Progenitor cell of endocrine pancreas (in vitro differentiated cells): ENCODE data around the gene M6PR. TPM values are rescaled to one million over a fixed set of nuclear protein-coding genes. Genes with fewer than 3 reads are reported as not detected.
"Not testable (repeated sequence)": the region's sequence is repeated elsewhere in the genome, so short reads cannot be mapped to it uniquely, and the experiment has no call there.

Experiments used
- DNase-seq: peaks from one replicate; pipeline ENCODE4 v3.0.0; 2021; ENCODE audit warnings: low spot score; ENCODE audit not compliant: unreplicated experiment
- H3K27ac Mint-ChIP-seq: 2 replicates; pipeline ENCODE4 v1.8.0; 2021; ENCODE audit warnings: mild to moderate bottlenecking, moderate library complexity, mixed read lengths
- H3K27me3 Mint-ChIP-seq: 2 replicates; pipeline ENCODE4 v1.8.0; 2021; ENCODE audit warnings: mixed read lengths
- H3K36me3 Mint-ChIP-seq: 2 replicates; pipeline ENCODE4 v1.8.0; 2022; ENCODE audit warnings: mixed read lengths; ENCODE audit not compliant: insufficient read depth
- H3K4me1 Mint-ChIP-seq: 2 replicates; pipeline ENCODE4 v1.8.0; 2021; ENCODE audit warnings: low read depth, mixed read lengths
- H3K4me3 Mint-ChIP-seq: 2 replicates; pipeline ENCODE4 v1.8.0; 2021; ENCODE audit warnings: low read depth, mild to moderate bottlenecking, moderate library complexity, mixed read lengths
- H3K9me3 Mint-ChIP-seq: 2 replicates; pipeline ENCODE4 v1.8.0; 2021; ENCODE audit warnings: low read depth, mixed read lengths
- total RNA-seq: library from RNA; stranded (reverse); gene quantifications from 2 replicates; pipeline ENCODE4 v1.2.1, GENCODE V29; 2021
- TF ChIP-seq, protein P1 (sequence below): fragments of 200-600 bp; sonication (generic); IDR thresholded peaks from one replicate; pipeline ENCODE4 v1.5.0; 2021; ENCODE audit warnings: antibody characterized with exemption, mild to moderate bottlenecking; ENCODE audit not compliant: unreplicated experiment

M6PR gene
- total RNA-seq, 1 donor from 2014 or later = 189 TPM

- no peak for DNase-seq
- H3K4me1 Mint-ChIP-seq = peaks cover 15% of the 10 kb centered on the region
- H3K4me3 Mint-ChIP-seq = no peak overlapping the region
- H3K36me3 Mint-ChIP-seq = no peaks in the 10 kb centered on the region
- H3K27me3 Mint-ChIP-seq = no peaks in the 10 kb centered on the region
- H3K9me3 Mint-ChIP-seq = no peaks in the 10 kb centered on the region
- H3K27ac Mint-ChIP-seq = no peak overlapping the region
- TF ChIP-seq, protein P1, sequence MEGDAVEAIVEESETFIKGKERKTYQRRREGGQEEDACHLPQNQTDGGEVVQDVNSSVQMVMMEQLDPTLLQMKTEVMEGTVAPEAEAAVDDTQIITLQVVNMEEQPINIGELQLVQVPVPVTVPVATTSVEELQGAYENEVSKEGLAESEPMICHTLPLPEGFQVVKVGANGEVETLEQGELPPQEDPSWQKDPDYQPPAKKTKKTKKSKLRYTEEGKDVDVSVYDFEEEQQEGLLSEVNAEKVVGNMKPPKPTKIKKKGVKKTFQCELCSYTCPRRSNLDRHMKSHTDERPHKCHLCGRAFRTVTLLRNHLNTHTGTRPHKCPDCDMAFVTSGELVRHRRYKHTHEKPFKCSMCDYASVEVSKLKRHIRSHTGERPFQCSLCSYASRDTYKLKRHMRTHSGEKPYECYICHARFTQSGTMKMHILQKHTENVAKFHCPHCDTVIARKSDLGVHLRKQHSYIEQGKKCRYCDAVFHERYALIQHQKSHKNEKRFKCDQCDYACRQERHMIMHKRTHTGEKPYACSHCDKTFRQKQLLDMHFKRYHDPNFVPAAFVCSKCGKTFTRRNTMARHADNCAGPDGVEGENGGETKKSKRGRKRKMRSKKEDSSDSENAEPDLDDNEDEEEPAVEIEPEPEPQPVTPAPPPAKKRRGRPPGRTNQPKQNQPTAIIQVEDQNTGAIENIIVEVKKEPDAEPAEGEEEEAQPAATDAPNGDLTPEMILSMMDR = no peak
Observed at GRCh38 chr12:8907513-8907912, 41.9 kb downstream of the M6PR start.

DNA sequence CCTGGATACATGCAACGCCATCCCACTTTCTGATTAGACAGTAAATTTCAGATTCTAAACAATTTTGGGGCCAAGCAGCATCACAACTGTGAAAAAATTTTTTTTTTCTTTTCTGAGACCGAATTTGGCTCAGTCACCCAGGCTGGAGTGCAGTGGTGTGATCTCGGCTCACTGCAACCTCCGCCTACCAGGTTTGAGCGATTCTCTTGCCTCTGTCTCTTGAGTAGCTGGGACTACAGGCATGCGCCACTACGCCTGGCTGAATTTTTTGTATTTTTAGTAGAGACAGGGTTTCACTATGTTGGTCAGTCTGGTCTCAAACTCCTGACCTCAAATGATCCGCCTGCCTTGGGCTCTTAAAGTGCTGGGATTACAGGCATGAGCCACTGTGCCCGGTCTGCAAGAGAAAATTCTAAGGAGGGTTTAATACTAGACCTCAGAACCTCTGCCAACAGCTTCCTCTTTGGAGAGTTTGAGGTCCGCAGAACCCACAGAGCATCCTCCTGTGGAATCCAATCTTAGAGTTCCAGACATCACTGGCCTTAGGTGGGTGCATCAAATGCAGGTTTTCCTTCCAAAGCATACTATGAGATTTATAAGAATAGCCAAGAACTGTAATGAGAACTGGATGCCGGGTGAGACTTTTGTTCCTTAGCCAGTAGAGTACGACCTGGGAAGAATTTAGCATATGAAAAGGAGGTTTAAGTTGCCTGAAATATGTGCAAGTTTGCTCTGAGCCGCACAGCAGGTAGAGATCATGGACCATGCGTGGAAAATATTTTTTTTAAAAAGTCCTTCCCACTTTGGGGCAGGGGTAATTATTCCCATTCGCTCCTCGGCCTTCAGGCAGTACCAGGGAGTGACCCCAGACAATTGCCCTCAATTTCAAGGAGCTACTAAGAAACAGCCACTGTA is 42.9 kb downstream of the M6PR start:
- no peaks in the 10 kb centered on the region for H3K36me3 Mint-ChIP-seq
- TF ChIP-seq, protein P1 = no peak
- no peaks in the 10 kb centered on the region for H3K9me3 Mint-ChIP-seq
- H3K27me3 Mint-ChIP-seq = no peaks in the 10 kb centered on the region
- no peak for DNase-seq
- no peak overlapping the region for H3K4me3 Mint-ChIP-seq
- H3K27ac Mint-ChIP-seq = no peak overlapping the region
- H3K4me1 Mint-ChIP-seq = peaks cover 5% of the 10 kb centered on the region

GRCh38 chr12:8905546-8905945 is 43.9 kb downstream of the M6PR start:
- no peak for DNase-seq
- no peaks in the 10 kb centered on the region for H3K36me3 Mint-ChIP-seq
- no peaks in the 10 kb centered on the region for H3K9me3 Mint-ChIP-seq
- TF ChIP-seq, protein P1 = no peak
- H3K4me1 Mint-ChIP-seq = peaks cover 4% of the 10 kb centered on the region
- no peak overlapping the region for H3K4me3 Mint-ChIP-seq
- H3K27ac Mint-ChIP-seq = peak overlapping the region; percentile 31
- H3K27me3 Mint-ChIP-seq = no peaks in the 10 kb centered on the region

DNA sequence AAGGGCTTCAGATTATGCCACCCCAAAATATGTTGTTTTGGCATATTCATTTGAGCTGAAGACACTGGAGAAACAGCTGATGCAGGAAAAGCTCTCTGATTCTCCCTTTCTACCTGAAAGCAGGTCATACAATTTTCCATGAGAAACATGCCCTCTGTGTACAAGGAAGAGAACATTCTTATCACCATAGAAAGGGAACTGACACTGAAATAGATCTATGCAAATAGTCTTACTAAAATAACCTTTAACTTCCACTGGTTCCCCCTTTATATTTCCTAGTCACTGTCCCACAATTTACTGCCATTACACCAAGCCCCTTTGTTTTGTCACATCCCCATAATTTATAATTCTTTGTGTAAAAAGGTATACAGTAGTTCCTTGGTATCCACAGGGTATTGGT is 44.8 kb downstream of the M6PR start:
- Mint-ChIP-seq H3K27me3 (no peaks in the 10 kb centered on the region), H3K27ac (no peak overlapping the region), H3K4me1 (peaks cover 2% of the 10 kb centered on the region), H3K4me3 (no peak overlapping the region), H3K36me3 (no peaks in the 10 kb centered on the region), H3K9me3 (no peaks in the 10 kb centered on the region)
- no peak for DNase-seq
- TF ChIP-seq, protein P1 = no peak

- Mint-ChIP-seq H3K27me3 (peaks cover 3% of the 10 kb centered on the region), H3K4me3 (no peak overlapping the region), H3K36me3 (no peaks in the 10 kb centered on the region), H3K4me1 (peaks cover 2% of the 10 kb centered on the region), H3K27ac (no peak overlapping the region), H3K9me3 (no peaks in the 10 kb centered on the region)
- no peak for DNase-seq
- TF ChIP-seq, protein P1 = no peak
Observed at GRCh38 chr12:8903646-8904045, 45.8 kb downstream of the M6PR start.

- H3K27ac Mint-ChIP-seq, H3K4me3 Mint-ChIP-seq, H3K27me3 Mint-ChIP-seq, H3K4me1 Mint-ChIP-seq, H3K9me3 Mint-ChIP-seq, H3K36me3 Mint-ChIP-seq, DNase-seq: not testable (repeated sequence)
Observed at GRCh38 chr12:8902703-8903102, 46.7 kb downstream of the M6PR start.
